Uterus (tissue), 2 donors: Measurements from ENCODE around the gene FCRL1.

Experiments used
- CTCF ChIP-seq, 4 experiments: fragments of 200-600 bp in 2 of 4; fragments of 450-650 bp in 2 of 4; sonication (generic) in 2 of 4; IDR thresholded peaks; one replicate each; pipeline ENCODE4 v1.5.1; 2016 to 2019; ENCODE audit warnings: antibody characterized with exemption in 4 of 4, mild to moderate bottlenecking in 2 of 4, moderate library complexity in 1 of 4
- POLR2A ChIP-seq, 2 donors: fragments of 450-650 bp; IDR thresholded peaks; one replicate each; pipeline ENCODE4 v1.6.1; 2016; ENCODE audit warnings: antibody characterized with exemption in 2 of 2, mild to moderate bottlenecking in 1 of 2, moderate library complexity in 1 of 2

DNA sequence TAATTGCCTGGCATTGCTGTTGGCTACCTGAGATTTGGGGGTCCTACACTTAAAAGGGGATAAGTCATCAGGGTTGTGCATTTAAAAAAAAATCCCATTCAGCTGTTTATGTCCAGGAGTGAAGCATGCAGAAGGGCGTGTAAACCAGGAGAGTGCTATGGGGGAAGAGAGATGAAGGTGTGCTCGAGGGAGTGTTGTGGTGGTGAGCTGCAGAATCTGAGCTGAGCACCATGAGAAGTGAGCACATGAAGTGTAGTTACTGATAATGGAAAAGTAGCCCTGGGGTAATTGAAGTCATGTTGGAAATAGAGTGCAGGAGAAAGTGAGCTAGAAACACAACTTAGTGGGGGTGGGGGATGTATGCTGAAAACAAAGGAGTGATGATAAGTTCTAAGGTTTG lies 705 bp downstream of the FCRL1 start:
- no peak for TF ChIP-seq CTCF (IDR thresholded peaks at IDR 0.05)
- TF ChIP-seq POLR2A (IDR thresholded peaks at IDR 0.05): no peak
